Stimulated activated naive CD8-positive, alpha-beta T cell treated with anti-CD3 and anti-CD28 coated beads, Interleukin-15, Interleukin-2, amounts not matched to agents 100 U/mL and 50 U/mL, for 24 hours (primary cell): Measurements from ENCODE around the gene ZNF8.
"Not testable (repeated sequence)": the region's sequence is repeated elsewhere in the genome, so short reads cannot be mapped to it uniquely, and the experiment has no call there.

Source experiments
- ATAC-seq: fragments of 150-1000 bp; cut with Tn5 transposase; one replicate; pipeline ENCODE4 v1.10.0; 2021
- DNase-seq: peaks from one replicate; pipeline ENCODE4 v3.0.0; 2021

The ZNF8 gene

GRCh38 chr19:58336820-58337219 is 58.1 kb downstream of the ZNF8 start:
- DNase-seq, result no peak
- ATAC-seq, result no peak

- ATAC-seq (no peak), DNase-seq (no peak)
These were observed 59.6 kb downstream of the ZNF8 start for GRCh38 chr19:58338336-58338735.

- ATAC-seq (no peak), DNase-seq (no peak)
These were observed 60.2 kb downstream of the ZNF8 start for GRCh38 chr19:58338825-58339558.

GRCh38 chr19:58345558-58345957 is 66.8 kb downstream of the ZNF8 start:
- DNase-seq (no peak), ATAC-seq (no peak)

GRCh38 chr19:58346961-58347929 is 68.5 kb downstream of the ZNF8 start:
- DNase-seq (peak; percentile 78), ATAC-seq (peak; percentile 95)

- DNase-seq, ATAC-seq: not testable (repeated sequence)
These were observed 69.3 kb downstream of the ZNF8 start for GRCh38 chr19:58348080-58348479.

- no peak for DNase-seq
- no peak for ATAC-seq
These were observed 70.8 kb downstream of the ZNF8 start for GRCh38 chr19:58349590-58349989.

- ATAC-seq, result no peak
- no peak for DNase-seq
These were observed 71.5 kb downstream of the ZNF8 start for GRCh38 chr19:58350001-58350861.

- DNase-seq, result no peak
- ATAC-seq, result no peak
These were observed 72.3 kb downstream of the ZNF8 start for GRCh38 chr19:58350871-58351557.

GRCh38 chr19:58351558-58351878 is 72.8 kb downstream of the ZNF8 start:
- DNase-seq (no peak), ATAC-seq (no peak)

GRCh38 chr19:58351990-58352755 is 73.4 kb downstream of the ZNF8 start:
- ATAC-seq (no peak), DNase-seq (no peak)
